ENCODE measurements around the gene CDRT4. TPM values are rescaled to one million over a fixed set of nuclear protein-coding genes. Genes with fewer than 3 reads are reported as not detected.

The CDRT4 gene
- total and polyA plus RNA-seq, 2 experiments from 2014 or later: 6.5 to 13.0 TPM

DNA sequence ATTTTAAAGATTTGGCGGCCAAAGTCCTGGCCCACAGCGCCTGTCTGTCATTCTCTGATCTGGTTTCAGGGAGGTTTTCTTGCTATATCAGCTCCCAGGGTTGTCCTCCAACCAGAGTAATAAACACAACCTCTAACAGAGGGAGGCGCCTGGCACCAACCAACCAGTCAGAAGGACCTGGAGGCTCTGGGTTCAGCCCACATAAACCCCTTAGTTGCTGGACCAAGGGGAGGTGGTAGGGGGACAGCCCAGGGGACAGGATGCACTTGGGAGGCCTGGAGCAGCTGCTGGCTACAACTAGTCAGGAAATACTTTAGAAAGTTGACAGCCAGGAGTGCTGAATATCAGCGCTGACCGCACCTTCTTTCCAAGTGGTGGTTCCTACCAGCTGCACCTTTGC, 41.7 kb upstream of the CDRT4 start:
- H3F3A ChIP-seq (replicated peaks; ENCODE audit: low read depth): no peaks in the 10 kb centered on the region
- H3K36me3 ChIP-seq (ENCODE audit: insufficient read depth): no peaks in the 10 kb centered on the region
- H3K27ac ChIP-seq (ENCODE audit: low read depth): no peak overlapping the region
- no peaks in the 10 kb centered on the region for H3K4me1 ChIP-seq (ENCODE audit: insufficient read depth)
- Mint-ChIP-seq H3K4me1 (no peaks in the 10 kb centered on the region; the same call in 2 of the 3 replicates), H3K36me3 (ENCODE audit: low read depth) (peaks cover 46% of the 10 kb centered on the region), H3K9me3 (peaks cover 2% of the 10 kb centered on the region; the same call in 1 of the 3 replicates), H3K27ac (no peak overlapping the region), H3K27me3 (ENCODE audit: insufficient read depth, low read depth, poor library complexity) (peaks cover 7% of the 10 kb centered on the region), H3K4me3 (no peak overlapping the region)
- no peaks in the 10 kb centered on the region for H3K9me2 ChIP-seq (ENCODE audit: insufficient read depth)
- H3K79me2 ChIP-seq (replicated peaks; ENCODE audit: insufficient read depth): no peaks in the 10 kb centered on the region
- no peak for TF ChIP-seq POLR2AphosphoS5 (IDR thresholded peaks at IDR 0.05; ENCODE audit: low read depth)
- TF ChIP-seq STAT1 (IDR thresholded peaks at IDR 0.05; ENCODE audit: unreplicated experiment): no peak
- no peak for TF ChIP-seq ETS1 (IDR thresholded peaks at IDR 0.05)
- no peak for TF ChIP-seq CREB1 (CRISPR knock-in tag; IDR thresholded peaks at IDR 0.05; ENCODE audit: low read depth)
- TF ChIP-seq EZH2phosphoT487 (IDR thresholded peaks at IDR 0.05; ENCODE audit: unreplicated experiment): no peak
- TF ChIP-seq JUNB (IDR thresholded peaks at IDR 0.05; ENCODE audit: unreplicated experiment): no peak
- TF ChIP-seq EZH2 (IDR thresholded peaks at IDR 0.05; ENCODE audit: low read depth, unreplicated experiment): no peak
- no peak for TF ChIP-seq ZNF114 (CRISPR knock-in tag; IDR thresholded peaks at IDR 0.05)
- TF ChIP-seq ZNF331 (CRISPR knock-in tag; IDR thresholded peaks at IDR 0.05; ENCODE audit: low read depth): no peak
- TF ChIP-seq, protein P1, sequence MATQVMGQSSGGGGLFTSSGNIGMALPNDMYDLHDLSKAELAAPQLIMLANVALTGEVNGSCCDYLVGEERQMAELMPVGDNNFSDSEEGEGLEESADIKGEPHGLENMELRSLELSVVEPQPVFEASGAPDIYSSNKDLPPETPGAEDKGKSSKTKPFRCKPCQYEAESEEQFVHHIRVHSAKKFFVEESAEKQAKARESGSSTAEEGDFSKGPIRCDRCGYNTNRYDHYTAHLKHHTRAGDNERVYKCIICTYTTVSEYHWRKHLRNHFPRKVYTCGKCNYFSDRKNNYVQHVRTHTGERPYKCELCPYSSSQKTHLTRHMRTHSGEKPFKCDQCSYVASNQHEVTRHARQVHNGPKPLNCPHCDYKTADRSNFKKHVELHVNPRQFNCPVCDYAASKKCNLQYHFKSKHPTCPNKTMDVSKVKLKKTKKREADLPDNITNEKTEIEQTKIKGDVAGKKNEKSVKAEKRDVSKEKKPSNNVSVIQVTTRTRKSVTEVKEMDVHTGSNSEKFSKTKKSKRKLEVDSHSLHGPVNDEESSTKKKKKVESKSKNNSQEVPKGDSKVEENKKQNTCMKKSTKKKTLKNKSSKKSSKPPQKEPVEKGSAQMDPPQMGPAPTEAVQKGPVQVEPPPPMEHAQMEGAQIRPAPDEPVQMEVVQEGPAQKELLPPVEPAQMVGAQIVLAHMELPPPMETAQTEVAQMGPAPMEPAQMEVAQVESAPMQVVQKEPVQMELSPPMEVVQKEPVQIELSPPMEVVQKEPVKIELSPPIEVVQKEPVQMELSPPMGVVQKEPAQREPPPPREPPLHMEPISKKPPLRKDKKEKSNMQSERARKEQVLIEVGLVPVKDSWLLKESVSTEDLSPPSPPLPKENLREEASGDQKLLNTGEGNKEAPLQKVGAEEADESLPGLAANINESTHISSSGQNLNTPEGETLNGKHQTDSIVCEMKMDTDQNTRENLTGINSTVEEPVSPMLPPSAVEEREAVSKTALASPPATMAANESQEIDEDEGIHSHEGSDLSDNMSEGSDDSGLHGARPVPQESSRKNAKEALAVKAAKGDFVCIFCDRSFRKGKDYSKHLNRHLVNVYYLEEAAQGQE (IDR thresholded peaks at IDR 0.05; ENCODE audit: unreplicated experiment): no peak
- no peak for TF ChIP-seq ZNF462 (CRISPR knock-in tag; IDR thresholded peaks at IDR 0.05)
- no peak for TF ChIP-seq NANOG (IDR thresholded peaks at IDR 0.05; ENCODE audit: borderline replicate concordance)
- no peak for TF ChIP-seq CTCF (conservative IDR thresholded peaks at IDR 0.05; ENCODE audit: low read depth in 2 of 2)
- no peak overlapping the region for H3K4me2 ChIP-seq
- H3K4me3 ChIP-seq: no peak overlapping the region
- H2AFZ ChIP-seq: no peak overlapping the region
- H3K27me3 ChIP-seq (ENCODE audit: insufficient read depth): no peaks in the 10 kb centered on the region
- ATAC-seq: no peak
- H4K20me1 ChIP-seq (replicated peaks; ENCODE audit: insufficient read depth): peaks cover 5% of the 10 kb centered on the region; the same call in 1 of the 2 replicates
- DNase-seq (ENCODE audit: low spot score): no peak

Data from GM23338 (cell line).